Umbilical cord (tissue), 2 donors: ENCODE data around the gene ITGA11. TPM values are rescaled to one million over a fixed set of nuclear protein-coding genes. Genes with fewer than 3 reads are reported as not detected.

Experiments
- DNase-seq: peaks from one replicate; pipeline ENCODE4 v3.0.0-alpha.2; 2015; ENCODE audit warnings: low spot score
- total RNA-seq: library from RNA; depleted of rRNA; stranded (reverse); fragments of >200 nt; gene quantifications from one replicate; pipeline ENCODE4 v1.2.3, GENCODE V29; 2014; ENCODE audit warnings: low replicate concordance; ENCODE audit not compliant: insufficient read depth

The ITGA11 gene
- total RNA-seq, 1 donor from 2014 or later: 84.5 TPM

DNA sequence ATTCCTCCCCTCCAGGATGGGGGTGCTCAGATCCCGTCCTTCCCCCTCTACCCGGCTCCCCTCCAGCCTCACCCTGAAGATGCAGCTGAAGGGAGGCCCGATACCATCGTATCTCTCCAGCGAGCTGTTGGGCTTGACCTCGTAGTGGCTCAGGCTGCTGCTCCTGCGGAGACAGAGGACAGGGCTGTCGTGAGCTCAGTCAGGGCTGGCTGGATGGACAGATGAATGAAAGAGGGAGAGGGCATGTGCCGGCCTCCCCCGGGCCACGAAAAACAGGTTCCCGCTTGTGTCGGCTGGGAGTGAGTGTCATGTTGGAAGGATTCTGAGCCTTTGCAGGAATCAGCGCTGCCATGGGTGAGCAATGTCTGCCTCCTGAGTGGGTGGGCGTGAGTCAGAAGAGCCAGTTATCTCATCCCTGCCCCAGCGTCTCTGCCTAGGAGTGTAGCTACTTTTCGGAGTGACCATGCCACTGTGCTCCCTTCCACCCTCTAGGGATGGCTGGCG lies 119.2 kb downstream of the ITGA11 start:
- DNase-seq: peak; percentile 35

DNA sequence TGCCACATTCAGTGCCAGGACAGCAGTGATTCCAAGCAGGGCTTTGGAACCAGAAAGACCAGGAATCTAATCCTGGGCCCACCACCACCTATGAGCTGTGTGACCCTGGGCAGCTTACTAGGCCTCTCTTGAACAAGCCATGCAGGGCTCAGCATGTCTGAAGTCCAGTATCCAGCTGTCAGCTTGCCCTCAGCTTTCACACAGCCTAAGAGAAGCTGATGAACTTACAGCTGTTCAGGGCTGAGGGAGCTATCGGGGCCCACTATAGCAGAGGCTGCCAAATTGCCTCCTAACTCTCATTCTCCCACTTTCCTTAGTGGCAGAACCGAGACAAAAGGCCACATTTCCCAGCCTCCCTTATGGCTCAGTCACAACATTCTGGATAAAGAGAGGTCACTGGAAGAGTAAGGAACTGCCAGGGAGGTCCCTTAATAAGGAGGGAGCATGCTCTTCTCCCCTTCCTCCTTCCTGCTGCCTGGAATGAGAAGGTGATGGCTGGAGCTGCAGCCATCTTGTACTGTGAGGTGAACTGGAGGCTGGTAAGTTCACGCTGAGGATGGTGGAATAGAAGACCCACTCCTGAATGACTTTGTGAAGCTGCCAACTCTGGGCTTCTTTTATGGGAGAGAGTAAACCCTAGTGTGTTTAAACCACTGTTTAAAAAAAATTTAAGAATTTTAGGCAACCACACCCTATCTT lies 120.0 kb downstream of the ITGA11 start:
- DNase-seq: no peak

- DNase-seq: no peak
Observed at GRCh38 chr15:68311464-68311835, 120.5 kb downstream of the ITGA11 start.

DNA sequence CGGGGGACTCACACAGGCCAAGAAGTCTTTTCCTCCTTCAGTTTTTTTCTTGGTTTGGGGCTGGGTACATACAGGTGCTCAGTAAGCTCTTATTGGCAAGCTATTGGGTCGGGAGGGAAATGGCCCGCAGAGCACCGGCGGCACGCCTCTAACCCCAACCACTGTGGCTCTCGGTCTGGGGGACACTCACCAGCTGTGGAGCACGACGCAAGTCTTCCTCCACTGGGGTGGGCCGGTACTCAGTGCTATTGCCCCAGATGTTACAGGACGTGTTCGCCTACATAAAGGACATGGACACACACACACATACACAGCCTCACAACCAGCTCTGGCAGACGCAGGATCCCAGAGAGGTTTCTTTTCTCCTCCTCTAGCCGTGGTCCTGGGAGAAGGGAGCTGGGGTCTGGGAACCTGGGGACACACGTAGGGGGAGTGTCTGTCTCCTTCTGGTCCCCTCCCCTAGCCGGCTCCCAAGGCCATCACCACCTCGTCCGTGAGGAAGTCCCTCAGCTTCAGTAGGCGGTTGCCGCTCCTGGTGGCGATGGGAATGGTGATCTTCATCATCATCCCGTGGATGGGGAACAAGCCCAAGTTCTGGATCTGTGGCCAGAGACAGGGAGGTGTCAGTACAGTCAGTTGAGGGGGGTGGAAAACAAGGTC lies 121.0 kb downstream of the ITGA11 start:
- no peak for DNase-seq

DNA sequence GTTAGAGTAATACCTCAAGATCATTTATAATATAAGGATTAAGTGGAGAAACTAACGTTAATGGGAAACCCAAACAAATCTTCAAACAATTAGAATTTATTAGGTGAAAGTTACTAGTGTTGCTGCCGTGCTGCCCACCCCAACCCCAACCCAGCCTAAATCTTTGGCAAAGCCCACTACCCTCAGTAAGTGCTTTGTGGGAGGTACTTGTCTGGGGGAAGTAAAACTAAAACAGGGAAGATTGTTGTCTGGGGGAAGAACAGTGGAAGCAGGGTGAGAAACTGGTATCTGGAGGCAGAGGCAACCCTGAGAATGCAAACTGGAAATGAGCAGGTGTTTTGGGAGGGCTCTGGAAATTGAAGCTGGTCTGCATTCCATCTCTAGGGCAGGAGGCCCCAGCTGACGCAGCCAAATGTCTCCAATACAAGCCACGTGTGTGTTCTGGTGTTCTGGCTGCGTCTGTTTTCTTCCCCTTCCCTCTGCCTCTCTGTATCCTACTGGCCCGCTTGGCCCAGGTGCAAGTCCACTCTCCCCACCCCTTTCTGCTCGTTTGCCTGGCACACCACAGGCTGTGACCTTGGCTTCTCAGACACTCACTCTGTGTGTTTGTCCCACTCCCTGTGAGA lies 121.7 kb downstream of the ITGA11 start:
- DNase-seq: peak; percentile 41

- DNase-seq: no peak
Observed at GRCh38 chr15:68309024-68309423, 122.9 kb downstream of the ITGA11 start.

DNA sequence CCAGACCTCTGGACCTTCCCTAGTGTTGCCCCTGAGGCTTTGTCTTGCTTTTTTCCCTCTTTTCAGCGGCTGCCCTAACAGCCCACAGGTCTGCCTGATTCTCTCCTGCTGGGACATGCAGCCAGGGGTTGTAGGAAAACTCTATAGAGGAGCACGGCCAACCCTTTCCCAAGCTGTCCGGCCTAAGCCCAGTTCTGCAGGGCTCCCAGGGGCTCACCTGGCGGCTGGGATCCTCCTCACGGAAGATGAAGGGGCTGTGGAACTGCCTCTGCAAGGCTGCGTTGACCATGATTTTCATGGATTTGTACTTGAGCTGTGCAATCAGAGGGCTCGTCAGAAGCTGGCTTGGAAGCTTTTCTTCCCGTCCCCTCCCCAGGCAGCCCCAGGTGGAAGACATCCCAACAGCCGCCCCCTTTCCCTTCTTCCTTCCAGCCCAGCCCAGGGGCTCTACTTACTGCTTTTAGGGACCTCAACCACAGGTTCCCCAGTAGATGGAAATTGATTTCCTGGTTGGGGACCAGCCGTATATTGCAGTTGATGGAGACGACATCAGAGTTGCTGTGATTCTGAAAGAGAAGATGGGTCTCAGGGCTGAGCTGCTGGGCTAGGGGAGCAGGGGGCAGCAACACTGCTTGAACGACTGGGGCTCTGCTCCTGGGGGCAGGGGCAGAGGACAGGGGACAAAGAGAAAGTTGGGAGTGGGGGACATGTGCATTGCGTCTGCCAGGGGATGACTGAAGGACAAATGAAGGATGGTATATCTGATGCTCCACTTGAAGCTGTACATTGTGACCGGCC lies 124.6 kb downstream of the ITGA11 start:
- DNase-seq: no peak

- no peak for DNase-seq
Observed at GRCh38 chr15:68305420-68305871, 126.5 kb downstream of the ITGA11 start.

- no peak for DNase-seq
Observed at GRCh38 chr15:68304589-68305337, 127.2 kb downstream of the ITGA11 start.

- no peak for DNase-seq
Observed at GRCh38 chr15:68303560-68304436, 128.2 kb downstream of the ITGA11 start.

DNA sequence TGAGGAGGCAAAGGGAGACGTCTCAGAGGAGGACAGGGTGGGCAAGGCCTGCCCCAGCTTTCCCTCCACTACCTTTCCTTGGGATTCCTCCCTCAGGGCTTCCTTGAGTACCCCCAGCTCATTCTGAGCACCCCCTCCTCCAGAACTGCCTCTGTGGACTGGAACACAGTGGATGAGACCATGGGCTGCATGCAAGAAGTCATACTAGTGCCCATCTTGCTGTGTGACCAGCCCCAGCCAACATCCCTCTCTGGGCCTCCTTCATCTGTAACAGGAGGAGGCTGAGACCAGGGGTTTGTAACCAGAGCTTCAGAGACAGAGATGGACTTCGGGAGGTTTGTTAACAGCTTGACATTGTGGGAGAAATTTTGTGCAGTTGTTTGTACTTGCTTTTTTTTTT lies 128.8 kb downstream of the ITGA11 start:
- no peak for DNase-seq

GRCh38 chr15:68302729-68303128 lies 129.2 kb downstream of the ITGA11 start:
- DNase-seq: no peak

DNA sequence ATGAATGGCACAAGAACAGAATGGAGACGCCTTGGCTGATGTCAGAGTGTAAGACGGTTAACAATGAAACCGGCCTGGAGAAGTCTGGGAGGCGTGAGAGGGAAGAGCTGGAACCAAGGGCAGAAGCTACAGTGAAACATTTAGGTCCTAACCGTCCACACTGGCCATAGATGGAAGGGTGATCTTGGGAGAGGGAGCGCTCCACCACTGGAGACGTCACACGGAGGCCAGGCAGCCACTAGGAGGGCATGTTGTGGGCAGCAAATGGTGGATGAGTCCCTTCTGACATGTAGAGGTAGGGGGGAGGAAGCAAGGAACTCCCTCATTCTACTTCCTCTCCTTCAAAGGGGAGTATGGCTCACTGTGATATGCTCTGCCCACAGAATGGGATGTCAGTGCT lies 130.7 kb downstream of the ITGA11 start:
- DNase-seq: no peak

- DNase-seq: no peak
Observed at GRCh38 chr15:68300115-68300940, 131.6 kb downstream of the ITGA11 start.

GRCh38 chr15:68299436-68299835 lies 132.5 kb downstream of the ITGA11 start:
- DNase-seq: no peak

- DNase-seq: peak; percentile 20
Observed at GRCh38 chr15:68298882-68299381, 133.0 kb downstream of the ITGA11 start.

DNA sequence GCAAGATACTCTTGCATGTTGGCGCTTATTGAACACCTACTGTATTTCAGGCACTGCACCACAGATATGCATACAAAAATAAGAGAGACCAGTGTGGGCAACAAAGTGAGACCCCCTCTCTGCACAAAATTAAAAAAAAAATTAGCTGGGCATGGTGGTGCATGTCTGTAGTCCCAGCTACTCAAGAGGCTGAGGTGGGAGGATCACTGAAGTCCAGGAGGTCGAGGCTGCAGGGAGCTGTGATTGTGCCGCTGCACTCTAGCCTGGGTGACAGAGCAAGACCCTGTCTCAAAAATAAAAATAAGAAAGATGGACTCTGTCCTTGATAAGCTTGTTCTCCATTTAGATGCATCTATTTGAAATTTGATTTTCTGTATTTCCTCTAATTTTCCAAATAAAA lies 133.6 kb downstream of the ITGA11 start:
- DNase-seq: no peak

- DNase-seq: no peak
Observed at GRCh38 chr15:68295014-68295805, 136.8 kb downstream of the ITGA11 start.
